NCI-H446 (cell line): ENCODE results near the gene UBE2O.

Experiments
- DNase-seq, 2 experiments: peaks; one replicate each; lab custom pipeline; 2025; lab: John Stamatoyannopoulos, UW

Gene UBE2O

GRCh38 chr17:76414334-76415295 is 38.3 kb downstream of the UBE2O start:
- peak; percentile 79 to 98 for DNase-seq

GRCh38 chr17:76411247-76411646 is 41.7 kb downstream of the UBE2O start:
- DNase-seq, result no peak

GRCh38 chr17:76410328-76410965 is 42.5 kb downstream of the UBE2O start:
- no peak for DNase-seq

- peak; percentile 15 to 65 for DNase-seq
Measured at GRCh38 chr17:76408037-76408849, 44.7 kb downstream of the UBE2O start.

- no peak for DNase-seq
Measured at GRCh38 chr17:76407509-76407908, 45.4 kb downstream of the UBE2O start.

DNA sequence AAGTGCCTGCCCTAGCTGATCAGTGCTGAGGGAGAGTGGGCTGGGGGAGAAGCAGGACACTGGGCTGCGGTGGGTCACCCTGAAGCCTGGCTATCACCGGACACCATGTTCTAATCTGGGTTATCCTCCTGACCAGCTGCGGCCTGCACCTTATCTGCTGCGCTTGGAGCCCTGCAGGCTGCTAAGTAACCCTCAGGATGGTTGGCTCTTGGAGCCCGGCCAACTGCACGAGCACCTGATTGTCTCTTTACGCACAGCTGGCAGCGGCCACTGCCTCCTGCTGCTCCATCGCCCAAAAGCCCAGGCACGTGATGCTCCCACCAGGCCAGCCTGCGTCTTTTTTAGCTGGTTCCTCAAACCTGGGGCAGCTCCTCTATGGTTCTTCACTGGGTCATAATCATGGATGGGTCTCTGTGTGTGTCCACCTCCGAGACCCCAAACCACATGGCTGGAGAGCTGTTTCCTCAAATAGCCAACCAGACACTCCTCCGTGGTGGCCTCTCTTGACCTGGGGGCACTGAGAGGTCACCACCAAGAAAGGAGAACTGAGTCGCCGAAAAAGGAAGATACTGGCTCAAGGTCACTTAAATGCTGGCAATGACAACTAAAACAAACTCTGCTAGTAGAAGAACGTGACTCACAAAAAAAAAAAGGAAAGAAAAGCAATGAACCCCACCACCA is 46.8 kb downstream of the UBE2O start:
- no peak for DNase-seq

- no peak for DNase-seq
Measured at GRCh38 chr17:76405607-76405966, 47.4 kb downstream of the UBE2O start.

GRCh38 chr17:76404976-76405563 is 47.9 kb downstream of the UBE2O start:
- no peak for DNase-seq

DNA sequence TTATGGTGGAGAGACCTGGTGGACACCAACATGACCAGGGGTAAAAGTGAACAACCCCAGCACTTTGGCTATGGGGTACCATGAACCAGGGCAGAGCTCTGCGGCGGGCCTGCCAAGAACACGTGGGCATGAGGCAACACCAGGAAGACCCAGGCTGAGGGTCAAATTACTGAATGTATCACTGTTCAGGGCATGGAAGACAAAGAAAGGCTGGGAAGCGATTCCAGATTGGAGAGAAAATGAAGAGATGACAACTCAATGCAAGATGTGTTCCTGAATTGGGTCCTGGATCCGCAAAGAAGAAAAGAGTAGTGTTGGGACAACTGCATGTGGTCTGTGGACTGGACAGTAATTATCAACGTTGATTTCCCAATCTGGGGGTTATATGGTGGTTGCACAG is 48.7 kb downstream of the UBE2O start:
- DNase-seq, result no peak

GRCh38 chr17:76402711-76403110 is 50.2 kb downstream of the UBE2O start:
- DNase-seq, result no peak

DNA sequence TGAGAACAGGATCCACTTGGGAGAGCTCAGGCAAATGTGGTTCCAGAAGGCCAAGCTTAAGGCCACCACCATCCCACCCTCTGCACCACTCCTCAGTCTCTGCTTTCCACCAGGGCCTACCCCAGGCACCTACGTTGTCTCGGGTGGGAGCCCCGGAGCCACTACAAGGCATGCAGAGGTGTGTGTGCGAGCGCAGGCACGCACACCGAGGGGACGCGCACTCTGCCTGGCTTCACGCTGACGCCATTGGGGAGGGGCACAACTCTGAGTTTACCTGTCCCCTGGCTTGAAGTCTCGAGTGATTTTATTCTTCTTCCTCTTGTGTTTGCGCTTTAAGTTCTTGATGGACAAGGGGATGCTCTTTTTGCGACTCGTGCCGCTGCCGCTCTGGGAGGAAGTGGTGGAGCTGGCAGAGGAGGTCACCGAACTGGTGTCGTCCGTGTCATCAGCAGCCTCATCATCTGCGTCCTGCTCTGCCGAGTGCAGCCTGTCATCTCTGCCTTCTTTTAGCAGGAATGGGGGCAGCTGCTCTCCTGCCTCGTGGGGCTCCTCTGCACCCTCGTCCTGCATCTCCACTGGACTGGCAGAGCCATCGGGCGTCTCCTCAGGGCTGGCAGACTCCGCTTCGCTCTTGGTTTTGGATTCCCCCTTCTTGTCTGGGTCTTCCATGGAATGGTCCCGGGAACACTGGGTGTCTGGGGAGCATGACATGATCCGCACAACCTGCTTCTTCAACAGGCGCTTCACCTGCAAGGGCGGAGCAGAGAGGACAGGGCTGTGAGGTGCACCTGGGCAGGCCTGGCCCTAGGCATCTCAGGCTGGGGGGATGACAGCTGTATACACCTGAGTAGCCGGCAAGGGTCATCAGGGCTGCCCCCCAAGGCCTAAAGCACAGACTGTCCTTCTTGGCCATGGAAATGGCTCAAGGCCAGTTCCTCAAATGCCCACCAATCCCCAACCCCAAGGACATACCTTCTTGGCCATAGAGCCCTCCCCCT is 53.5 kb downstream of the UBE2O start:
- DNase-seq, result no peak

DNA sequence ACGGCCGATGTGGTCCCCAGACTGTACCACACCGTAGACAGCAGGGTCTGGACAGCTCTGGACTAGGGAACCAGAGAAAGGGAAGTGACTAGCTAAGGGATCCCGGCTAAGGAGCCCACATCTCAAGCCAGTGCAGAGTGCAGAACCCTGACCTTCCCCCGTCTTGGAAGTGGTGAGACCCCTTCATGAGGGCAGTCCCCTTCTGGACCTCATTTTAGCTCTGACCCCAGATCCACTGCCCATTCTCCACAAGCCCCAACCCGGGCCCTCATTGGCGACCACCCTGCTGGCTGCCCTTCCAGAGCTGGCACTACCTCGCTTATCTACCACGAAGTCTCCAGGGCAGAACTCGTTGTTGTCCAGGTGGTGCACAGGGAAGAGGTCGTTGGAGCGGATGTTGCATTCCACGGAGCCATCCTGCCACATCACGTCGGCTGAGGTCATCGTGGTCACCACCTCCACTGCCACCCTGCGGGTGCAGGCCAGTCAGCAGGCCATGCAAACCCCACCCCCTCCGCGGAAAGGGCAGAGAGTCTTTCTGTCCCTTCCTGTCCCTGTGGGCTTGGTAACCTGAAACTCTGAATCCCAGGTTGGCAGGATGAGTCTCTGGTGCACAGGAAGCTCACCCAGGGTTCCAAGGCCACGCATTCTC is 54.3 kb downstream of the UBE2O start:
- DNase-seq, result no peak

GRCh38 chr17:76397687-76398522 is 55.0 kb downstream of the UBE2O start:
- DNase-seq, result peak; percentile 58 to 85

- DNase-seq, result no peak
Measured at GRCh38 chr17:76397184-76397583, 55.8 kb downstream of the UBE2O start.

GRCh38 chr17:76395980-76396379 is 57.0 kb downstream of the UBE2O start:
- DNase-seq, result no peak

DNA sequence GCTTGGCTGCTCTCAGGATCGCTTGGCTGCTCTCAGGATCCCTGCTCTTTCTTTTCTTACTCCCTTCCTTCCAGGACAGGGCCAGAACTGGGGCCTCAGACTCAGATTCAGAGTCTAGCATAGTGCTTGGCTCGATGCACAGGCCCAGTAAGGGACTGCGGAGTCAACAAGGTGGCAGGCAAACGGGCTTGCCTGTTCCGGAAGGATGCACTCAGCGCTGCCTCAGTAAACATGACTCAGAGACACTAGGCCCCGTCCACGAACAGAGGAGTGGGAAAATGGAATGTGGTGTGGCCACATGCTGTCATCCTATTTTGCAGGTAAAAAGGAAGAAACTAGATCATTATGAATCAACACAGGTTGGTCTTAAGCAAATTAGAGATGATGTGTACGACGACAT is 58.8 kb downstream of the UBE2O start:
- DNase-seq, result no peak

DNA sequence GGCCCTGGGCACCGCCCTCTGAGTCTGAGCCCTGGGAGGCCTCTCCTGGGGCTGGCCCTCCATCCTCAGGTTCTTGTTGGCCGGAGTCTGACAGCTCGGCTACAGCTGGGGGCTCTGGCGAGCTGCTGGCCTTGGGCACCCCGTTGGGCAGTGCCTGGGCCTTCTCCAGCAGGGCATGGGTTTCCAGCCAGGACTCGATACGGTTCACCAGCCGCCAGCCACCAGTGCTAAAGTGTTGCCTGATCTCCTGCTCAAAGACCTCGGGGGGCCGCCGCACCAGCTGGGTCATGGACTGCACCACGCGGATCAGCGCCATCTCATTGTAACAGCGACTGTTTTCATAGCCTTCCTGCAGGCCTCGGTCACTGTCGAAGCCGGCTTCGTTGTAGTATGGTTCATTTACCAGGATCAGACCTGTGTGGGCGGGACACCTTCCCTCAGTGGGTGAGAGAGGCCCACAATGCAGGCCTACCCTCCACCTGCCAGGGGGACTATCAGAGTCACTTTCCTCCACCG is 61.7 kb downstream of the UBE2O start:
- no peak for DNase-seq

- no peak for DNase-seq
Measured at GRCh38 chr17:76390003-76390421, 62.9 kb downstream of the UBE2O start.
